HK-2 (cell line): ENCODE results near the gene CHST13.
"Not testable (repeated sequence)": the region's sequence is repeated elsewhere in the genome, so short reads cannot be mapped to it uniquely, and the experiment has no call there.

Experiments
- DNase-seq: peaks from one replicate; pipeline ENCODE4 v3.0.0-alpha.2; 2018; ENCODE audit not compliant: unreplicated experiment

Gene CHST13

GRCh38 chr3:126582311-126582710 lies 58.4 kb downstream of the CHST13 start:
- DNase-seq = no peak

GRCh38 chr3:126591515-126591914 lies 67.6 kb downstream of the CHST13 start:
- not testable (repeated sequence) for DNase-seq
